Calu3 (cell line): ENCODE data around the gene SPATS2L. TPM values are rescaled to one million over a fixed set of nuclear protein-coding genes. Genes with fewer than 3 reads are reported as not detected.

Experiments
- BruUV-seq: library from RNA; stranded (reverse); fragments of 400-500 nt; replicated peaks from 2 replicates; lab custom pipeline; 2021; lab: Mats Ljungman, UMichigan
- CTCF ChIA-PET: fragments of 300-600 bp; sonication (Branson Sonifier 250); formaldehyde crosslinking; loops from one replicate; lab custom pipeline; 2022; ENCODE audit warnings: antibody characterized with exemption; lab: Charles Lee
- DNase-seq: peaks from one replicate; pipeline ENCODE4 v3.0.0; 2022
- H3K27ac Mint-ChIP-seq: one replicate; pipeline ENCODE4 v1.8.0; 2022; ENCODE audit warnings: mixed read lengths; ENCODE audit not compliant: unreplicated experiment
- H3K27me3 Mint-ChIP-seq: one replicate; pipeline ENCODE4 v1.8.0; 2022; ENCODE audit warnings: mixed read lengths; ENCODE audit not compliant: unreplicated experiment
- H3K36me3 Mint-ChIP-seq: one replicate; pipeline ENCODE4 v1.8.0; 2022; ENCODE audit warnings: mild to moderate bottlenecking, moderate library complexity, mixed read lengths; ENCODE audit not compliant: insufficient read depth, unreplicated experiment
- H3K4me1 Mint-ChIP-seq: one replicate; pipeline ENCODE4 v1.8.0; 2022; ENCODE audit warnings: mild to moderate bottlenecking, low read depth, mixed read lengths; ENCODE audit not compliant: unreplicated experiment
- H3K4me3 Mint-ChIP-seq: one replicate; pipeline ENCODE4 v1.8.0; 2022; ENCODE audit warnings: mild to moderate bottlenecking, low read depth, moderate library complexity, mixed read lengths; ENCODE audit not compliant: unreplicated experiment
- H3K9me3 Mint-ChIP-seq: one replicate; pipeline ENCODE4 v1.8.0; 2022; ENCODE audit warnings: low read depth, mixed read lengths; ENCODE audit not compliant: unreplicated experiment
- intact Hi-C: fragments of 100-400 bp; cut with micrococcal nuclease; formaldehyde crosslinking; loops from one replicate; pipeline ENCODE4 v1.10.0; 2022; ENCODE audit not compliant: unreplicated experiment
- total RNA-seq: library from RNA; stranded (reverse); gene quantifications from 2 replicates; pipeline ENCODE4 v1.2.3, GENCODE V29; 2022
- TF ChIP-seq, protein P1 (sequence below): fragments of 200-600 bp; IDR thresholded peaks from one replicate; pipeline ENCODE4 v1.8.0; 2022; ENCODE audit warnings: antibody characterized with exemption; ENCODE audit not compliant: unreplicated experiment

The SPATS2L gene
- total RNA-seq, 1 experiment from 2014 or later: 378 TPM

DNA sequence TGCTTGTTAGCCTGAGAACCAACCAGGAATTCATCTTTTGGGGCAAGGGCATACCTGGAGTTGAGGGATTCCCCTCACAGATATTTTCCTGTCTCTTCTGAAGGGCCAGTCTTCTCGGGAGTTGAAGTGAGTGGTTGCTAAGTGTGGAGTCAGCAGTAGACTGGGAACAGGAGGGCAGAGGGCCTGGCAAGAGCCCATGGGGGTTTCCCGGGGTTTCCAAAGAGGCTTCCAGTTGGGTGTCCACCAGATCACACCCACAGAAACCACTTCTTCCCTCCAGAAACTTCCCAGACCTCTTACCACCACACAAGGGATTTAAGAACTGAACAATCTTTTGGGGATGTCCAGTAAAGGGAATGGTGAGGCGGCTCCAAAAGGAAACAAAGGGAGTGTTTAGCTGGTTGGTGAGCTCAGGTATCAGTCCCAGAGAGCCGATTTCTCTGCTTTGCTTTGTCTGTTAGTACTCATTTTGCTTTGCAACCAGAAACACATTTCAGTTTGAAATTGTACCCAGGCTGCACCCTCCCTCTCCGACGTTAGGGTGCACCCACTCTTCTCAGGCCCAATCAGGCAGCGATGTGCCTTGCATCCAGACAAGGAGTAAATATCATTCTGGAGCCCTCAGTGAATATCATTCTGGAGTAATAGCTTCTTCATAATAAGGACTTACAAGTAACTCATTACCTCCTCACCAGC lies 47.5 kb upstream of the SPATS2L start:
- Mint-ChIP-seq H3K4me3 (peak overlapping the region; percentile 36), H3K27ac (peak overlapping the region; percentile 37), H3K9me3 (peaks cover 3% of the 10 kb centered on the region), H3K4me1 (peaks cover 42% of the 10 kb centered on the region), H3K36me3 (peaks cover 13% of the 10 kb centered on the region), H3K27me3 (no peaks in the 10 kb centered on the region)
- intact Hi-C loops: loop anchor here (5.0 kb wide), 1 partner anchor 43 kb away; no protein-coding TSS in a partner anchor
- TF ChIP-seq, protein P1, sequence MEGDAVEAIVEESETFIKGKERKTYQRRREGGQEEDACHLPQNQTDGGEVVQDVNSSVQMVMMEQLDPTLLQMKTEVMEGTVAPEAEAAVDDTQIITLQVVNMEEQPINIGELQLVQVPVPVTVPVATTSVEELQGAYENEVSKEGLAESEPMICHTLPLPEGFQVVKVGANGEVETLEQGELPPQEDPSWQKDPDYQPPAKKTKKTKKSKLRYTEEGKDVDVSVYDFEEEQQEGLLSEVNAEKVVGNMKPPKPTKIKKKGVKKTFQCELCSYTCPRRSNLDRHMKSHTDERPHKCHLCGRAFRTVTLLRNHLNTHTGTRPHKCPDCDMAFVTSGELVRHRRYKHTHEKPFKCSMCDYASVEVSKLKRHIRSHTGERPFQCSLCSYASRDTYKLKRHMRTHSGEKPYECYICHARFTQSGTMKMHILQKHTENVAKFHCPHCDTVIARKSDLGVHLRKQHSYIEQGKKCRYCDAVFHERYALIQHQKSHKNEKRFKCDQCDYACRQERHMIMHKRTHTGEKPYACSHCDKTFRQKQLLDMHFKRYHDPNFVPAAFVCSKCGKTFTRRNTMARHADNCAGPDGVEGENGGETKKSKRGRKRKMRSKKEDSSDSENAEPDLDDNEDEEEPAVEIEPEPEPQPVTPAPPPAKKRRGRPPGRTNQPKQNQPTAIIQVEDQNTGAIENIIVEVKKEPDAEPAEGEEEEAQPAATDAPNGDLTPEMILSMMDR: no peak
- CTCF ChIA-PET: no interaction called here
- peak; percentile 40 for DNase-seq
- no TSS peak for BruUV-seq

DNA sequence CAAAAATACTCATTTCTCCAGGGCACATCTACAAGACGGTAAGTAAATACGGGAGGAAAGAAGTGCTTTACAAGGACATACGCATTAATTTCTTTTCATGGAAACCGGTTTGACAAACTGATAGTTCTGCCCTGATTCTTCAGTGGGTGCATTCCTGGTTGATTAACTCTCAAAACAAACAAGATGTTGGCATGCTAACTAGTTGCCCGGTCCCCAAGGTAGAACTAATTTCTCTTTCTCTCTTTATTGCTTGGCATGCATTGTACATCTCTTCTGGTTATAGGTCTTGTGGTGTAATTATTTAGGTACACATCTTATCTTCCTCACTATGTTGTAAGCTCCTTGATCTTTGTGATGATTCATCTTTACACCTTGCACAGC lies 46.9 kb upstream of the SPATS2L start:
- intact Hi-C loops: loop anchor here (5.0 kb wide), 1 partner anchor 43 kb away; no protein-coding TSS in a partner anchor
- Mint-ChIP-seq H3K27ac (peak overlapping the region; percentile 37), H3K27me3 (no peaks in the 10 kb centered on the region), H3K4me1 (peaks cover 40% of the 10 kb centered on the region), H3K4me3 (peak overlapping the region; percentile 36), H3K9me3 (peaks cover 3% of the 10 kb centered on the region), H3K36me3 (peaks cover 13% of the 10 kb centered on the region)
- CTCF ChIA-PET: no interaction called here
- BruUV-seq: no TSS peak
- peak; percentile 54 for DNase-seq
- TF ChIP-seq, protein P1: no peak

DNA sequence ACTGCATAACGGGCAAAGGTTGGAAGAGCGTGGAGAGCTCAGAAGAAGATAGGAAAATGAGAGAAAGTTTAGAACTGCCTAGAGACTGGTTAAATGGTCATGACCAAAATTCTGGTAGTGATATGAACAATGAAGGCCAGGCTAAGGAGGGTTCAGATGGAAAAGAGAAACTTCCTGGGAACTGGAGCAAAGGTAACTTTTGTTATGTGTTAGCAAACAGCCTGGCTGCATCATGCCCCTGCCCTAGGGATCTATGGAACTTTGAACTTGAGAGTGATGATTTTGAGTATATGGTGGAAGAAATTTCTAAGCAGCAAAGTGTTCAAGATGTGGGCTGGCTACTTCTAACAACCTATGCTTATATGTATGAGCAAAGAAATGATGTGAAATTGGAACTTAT lies 44.4 kb upstream of the SPATS2L start:
- H3K27ac Mint-ChIP-seq: no peak overlapping the region
- no peaks in the 10 kb centered on the region for H3K27me3 Mint-ChIP-seq
- BruUV-seq: no TSS peak
- no peak overlapping the region for H3K4me3 Mint-ChIP-seq
- peaks cover 3% of the 10 kb centered on the region for H3K9me3 Mint-ChIP-seq
- intact Hi-C loops: no loop called here
- CTCF ChIA-PET: no interaction called here
- H3K36me3 Mint-ChIP-seq: peaks cover 13% of the 10 kb centered on the region
- TF ChIP-seq, protein P1: no peak
- peaks cover 40% of the 10 kb centered on the region for H3K4me1 Mint-ChIP-seq
- DNase-seq: no peak

DNA sequence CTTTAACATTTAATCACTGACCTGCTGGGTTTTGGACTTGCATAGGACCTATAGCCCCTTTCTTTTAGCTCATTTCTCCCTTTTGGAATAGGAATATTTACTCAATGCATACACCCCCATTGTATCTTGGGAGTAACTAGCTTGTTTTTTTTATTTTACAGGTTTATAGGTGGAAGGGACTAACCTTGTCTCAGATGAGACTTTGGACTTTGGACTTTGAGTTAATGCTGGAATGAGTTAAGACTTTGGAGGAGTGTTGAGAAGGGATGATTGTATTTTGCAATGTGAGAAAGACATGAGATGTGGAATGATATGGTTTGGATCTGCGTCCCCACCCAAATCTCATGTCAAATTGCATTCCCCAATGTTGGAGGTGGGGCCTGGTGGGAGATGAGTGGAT lies 43.2 kb upstream of the SPATS2L start:
- Mint-ChIP-seq H3K4me1 (peaks cover 31% of the 10 kb centered on the region), H3K27ac (no peak overlapping the region), H3K36me3 (peaks cover 13% of the 10 kb centered on the region), H3K27me3 (no peaks in the 10 kb centered on the region), H3K4me3 (no peak overlapping the region), H3K9me3 (peaks cover 3% of the 10 kb centered on the region)
- CTCF ChIA-PET: no interaction called here
- TF ChIP-seq, protein P1: no peak
- BruUV-seq: no TSS peak
- intact Hi-C loops: no loop called here
- DNase-seq: no peak
